Endothelial cell of umbilical vein (primary cell): Measurements from ENCODE around the gene ATP8B3. TPM values are rescaled to one million over a fixed set of nuclear protein-coding genes. Genes with fewer than 3 reads are reported as not detected.

Source experiments
- BruUV-seq: library from RNA; stranded (reverse); fragments of 400-500 nt; replicated peaks from 2 replicates; lab custom pipeline; 2021; lab: Mats Ljungman, UMichigan
- CTCF ChIA-PET: fragments of 300-600, 350-600 bp; sonication (Branson Sonifier 250); formaldehyde crosslinking; loops from one replicate; lab custom pipeline; 2021; ENCODE audit warnings: antibody characterized with exemption, inconsistent platforms; lab: Charles Lee
- POLR2A ChIA-PET: fragments of 300-600, 350-600 bp; sonication (Branson Sonifier 250); formaldehyde crosslinking; loops from one replicate; lab custom pipeline; 2021; ENCODE audit warnings: antibody characterized with exemption, inconsistent platforms; lab: Charles Lee
- DNase-seq: peaks from one replicate; pipeline ENCODE4 v3.0.0-alpha.2; 2011; ENCODE audit warnings: low read depth, low spot score
- FAIRE-seq: peaks from 2 replicates; lab custom pipeline; 2011; peaks lifted over from hg19 to GRCh38; lab: Jason Lieb, UNC
- H2AFZ ChIP-seq: 2 replicates; pipeline ENCODE4 v1.6.0; 2012; ENCODE audit warnings: low read depth, low read length, control low read depth, inconsistent platforms
- H3K27ac ChIP-seq: 2 replicates; pipeline ENCODE4 v1.5.1; 2011; ENCODE audit warnings: low read depth, mild to moderate bottlenecking, control low read depth, low read length, moderate library complexity; ENCODE audit not compliant: insufficient read depth
- H3K27me3 ChIP-seq, 2 experiments: 2 replicates each; pipeline versions ENCODE4 v1.6.0 to v1.6.1; 2011; ENCODE audit warnings: low read length in 2 of 2, mixed read lengths in 1 of 2; ENCODE audit not compliant: control insufficient read depth in 2 of 2, insufficient read depth in 2 of 2
- H3K36me3 ChIP-seq, 2 experiments: 2 replicates in 1 of 2; 3 replicates in 1 of 2; pipeline ENCODE4 v1.5.1; 2011; ENCODE audit warnings: low read length in 2 of 2, mild to moderate bottlenecking in 1 of 2, moderate library complexity in 1 of 2; ENCODE audit not compliant: control insufficient read depth in 2 of 2, insufficient read depth in 2 of 2; ENCODE audit errors: extremely low read depth in 1 of 2
- H3K4me1 ChIP-seq: 3 replicates; pipeline ENCODE4 v1.5.1; 2011; ENCODE audit warnings: mild to moderate bottlenecking, low read length; ENCODE audit not compliant: control insufficient read depth, insufficient read depth; ENCODE audit errors: extremely low read depth
- H3K4me2 ChIP-seq: 2 replicates; pipeline ENCODE4 v1.6.1; 2011; ENCODE audit warnings: low read length, control low read depth, mixed read lengths; ENCODE audit not compliant: insufficient read depth
- H3K4me3 ChIP-seq, 3 experiments: fragments of 200-600 bp in 1 of 3; sonication (generic), shearing (Covaris generic) in 1 of 3; replicated peaks in 1 of 3; 2 replicates each; pipeline ENCODE4 v1.5.1; 2011 to 2016; ENCODE audit warnings: control low read depth in 3 of 3, low read length in 3 of 3, mild to moderate bottlenecking in 2 of 3, inconsistent platforms in 1 of 3, low read depth in 1 of 3, moderate library complexity in 1 of 3; ENCODE audit not compliant: insufficient read depth in 1 of 3
- H3K79me2 ChIP-seq: 2 replicates; pipeline ENCODE4 v1.6.0; 2012; ENCODE audit warnings: low read length, inconsistent platforms; ENCODE audit not compliant: control insufficient read depth, insufficient read depth
- H3K9ac ChIP-seq: replicated peaks from 2 replicates; pipeline ENCODE3; 2011; ENCODE audit warnings: low read length, control low read depth; ENCODE audit not compliant: insufficient read depth; ENCODE audit errors: extremely low read depth
- H3K9me1 ChIP-seq: replicated peaks from 3 replicates; pipeline ENCODE4 v1.6.0; 2011; ENCODE audit warnings: mild to moderate bottlenecking, low read length; ENCODE audit not compliant: control insufficient read depth, insufficient read depth; ENCODE audit errors: extremely low read depth
- H3K9me3 ChIP-seq: replicated peaks from 2 replicates; pipeline ENCODE4 v1.5.1; 2012; ENCODE audit warnings: low read length, inconsistent platforms; ENCODE audit not compliant: control insufficient read depth, insufficient read depth
- H4K20me1 ChIP-seq: replicated peaks from 2 replicates; pipeline ENCODE3; 2011; ENCODE audit warnings: mild to moderate bottlenecking, low read length; ENCODE audit not compliant: control insufficient read depth, insufficient read depth; ENCODE audit errors: extremely low read depth
- EZH2 ChIP-seq: IDR thresholded peaks from 2 replicates; pipeline ENCODE4 v1.6.1; 2012; ENCODE audit warnings: borderline replicate concordance, low read depth, mild to moderate bottlenecking, moderate library complexity, low read length, inconsistent platforms; ENCODE audit not compliant: severe bottlenecking
- FOS ChIP-seq: IDR thresholded peaks from 2 replicates; pipeline ENCODE4 v1.6.1; 2011; ENCODE audit warnings: mild to moderate bottlenecking, low read length, moderate library complexity, borderline replicate concordance; ENCODE audit not compliant: insufficient read depth
- GATA2 ChIP-seq: IDR thresholded peaks from 2 replicates; pipeline ENCODE4 v1.7.0; 2011; ENCODE audit warnings: low read depth, mild to moderate bottlenecking, moderate library complexity, mixed read lengths, low read length; ENCODE audit not compliant: insufficient read length, insufficient read depth
- JUN ChIP-seq: IDR thresholded peaks from 2 replicates; pipeline ENCODE4 v1.6.1; 2011; ENCODE audit warnings: borderline replicate concordance, low read depth; ENCODE audit not compliant: insufficient read length, insufficient read depth
- MYC ChIP-seq: IDR thresholded peaks from one replicate; pipeline ENCODE4 v1.6.1; 2011; ENCODE audit warnings: mild to moderate bottlenecking, low read depth, low read length
- POLR2A ChIP-seq: IDR thresholded peaks from 2 replicates; pipeline ENCODE4 v1.6.1; 2012; ENCODE audit warnings: low read depth, mild to moderate bottlenecking, control low read depth, low read length
- POLR2AphosphoS5 ChIP-seq: IDR thresholded peaks from 2 replicates; pipeline ENCODE4 v1.6.1; 2012; ENCODE audit warnings: low read depth, mild to moderate bottlenecking, control low read depth, low read length, moderate library complexity; ENCODE audit not compliant: insufficient read depth
- dilution Hi-C: fragments of 300-500 bp; cut with MboI; formaldehyde crosslinking; loops from one replicate; pipeline ENCODE4 v1.15.0; 2019; ENCODE audit warnings: low sequenced_read_pairs; ENCODE audit not compliant: extremely low pct_ligation_motif_present
- intact Hi-C: fragments of 100-400 bp; cut with micrococcal nuclease; formaldehyde crosslinking; loops from one replicate; pipeline ENCODE4 v1.10.0; 2022
- polyA plus RNA-seq, 4 experiments: library from polyadenylated mRNA; depleted of rRNA in 3 of 4; stranded (reverse) in 3 of 4; unstranded in 1 of 4; fragments of >200 nt; gene quantifications; 2 replicates each; pipeline versions ENCODE4 v1.2.1 to v1.2.3, GENCODE V29; 2011 to 2012; ENCODE audit warnings: missing spikeins in 1 of 4
- total RNA-seq: library from RNA; stranded (reverse); gene quantifications from 2 replicates; pipeline ENCODE4 v1.2.3, GENCODE V29; 2021
- TF ChIP-seq, protein P1 (sequence below), 2 donors: IDR thresholded peaks; 1 replicate in 1 of 2; 2 replicates in 1 of 2; pipeline ENCODE4 v1.5.1; 2011; ENCODE audit warnings: low read length in 2 of 2, mild to moderate bottlenecking in 2 of 2, moderate library complexity in 2 of 2, control low read depth in 1 of 2, inconsistent platforms in 1 of 2, low read depth in 1 of 2; ENCODE audit not compliant: insufficient read depth in 1 of 2; ENCODE audit errors: extremely low read depth in 1 of 2
- TF ChIP-seq, protein P2 (sequence below): IDR thresholded peaks from 2 replicates; pipeline ENCODE4 v1.6.1; 2011; ENCODE audit not compliant: insufficient read depth, insufficient read length

The ATP8B3 gene
- total and polyA plus RNA-seq, 2 donors (not counting 3 experiments of a cell fraction or from before 2014, with no cell fraction given), result 1.1 to 7.3 TPM

DNA sequence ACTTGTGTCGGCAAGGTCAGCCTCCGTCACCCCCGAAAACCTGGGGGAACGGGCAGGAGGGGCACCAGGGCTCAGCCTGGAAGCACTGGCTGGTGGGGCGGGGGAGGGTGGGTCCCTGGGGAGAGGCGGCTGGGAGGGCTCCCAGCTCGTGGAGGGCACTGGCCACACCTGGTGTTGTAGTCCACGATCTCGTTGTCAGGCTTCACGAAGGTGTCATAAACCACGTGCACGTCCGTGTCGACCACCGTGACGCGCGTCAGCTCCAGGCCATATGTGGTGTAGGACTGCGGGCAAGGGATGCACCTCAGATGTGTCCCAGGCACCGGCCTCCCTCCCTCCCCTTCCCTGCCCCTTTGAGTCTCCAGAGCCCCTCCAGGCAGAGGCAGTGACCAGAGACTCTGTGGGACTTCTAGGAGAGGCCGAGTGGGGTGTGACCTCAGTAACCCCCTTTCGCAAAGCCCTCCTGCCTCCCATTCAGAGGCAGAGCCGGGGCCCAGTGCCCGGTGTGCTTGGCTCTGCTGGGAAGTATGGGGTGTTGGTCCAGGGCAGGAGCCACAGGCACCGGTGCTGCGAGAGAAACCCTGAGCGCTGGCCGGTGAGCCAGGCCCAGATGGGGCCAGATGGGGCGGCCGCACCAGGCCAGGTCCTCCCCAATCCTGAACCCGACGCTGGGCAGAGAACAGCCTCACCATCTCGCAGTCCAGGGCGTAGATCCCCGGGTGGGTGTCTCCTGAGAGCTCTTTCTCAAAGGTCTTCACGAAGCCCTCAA lies 4.6 kb upstream of the ATP8B3 start:
- intact Hi-C loops, result no loop called here
- CTCF ChIA-PET, result interaction anchor here (4.0 kb wide), 1 partner anchor 9 kb away, joined by 24 read pairs; no protein-coding TSS in a partner anchor
- H3K9ac ChIP-seq, result no peak overlapping the region

DNA sequence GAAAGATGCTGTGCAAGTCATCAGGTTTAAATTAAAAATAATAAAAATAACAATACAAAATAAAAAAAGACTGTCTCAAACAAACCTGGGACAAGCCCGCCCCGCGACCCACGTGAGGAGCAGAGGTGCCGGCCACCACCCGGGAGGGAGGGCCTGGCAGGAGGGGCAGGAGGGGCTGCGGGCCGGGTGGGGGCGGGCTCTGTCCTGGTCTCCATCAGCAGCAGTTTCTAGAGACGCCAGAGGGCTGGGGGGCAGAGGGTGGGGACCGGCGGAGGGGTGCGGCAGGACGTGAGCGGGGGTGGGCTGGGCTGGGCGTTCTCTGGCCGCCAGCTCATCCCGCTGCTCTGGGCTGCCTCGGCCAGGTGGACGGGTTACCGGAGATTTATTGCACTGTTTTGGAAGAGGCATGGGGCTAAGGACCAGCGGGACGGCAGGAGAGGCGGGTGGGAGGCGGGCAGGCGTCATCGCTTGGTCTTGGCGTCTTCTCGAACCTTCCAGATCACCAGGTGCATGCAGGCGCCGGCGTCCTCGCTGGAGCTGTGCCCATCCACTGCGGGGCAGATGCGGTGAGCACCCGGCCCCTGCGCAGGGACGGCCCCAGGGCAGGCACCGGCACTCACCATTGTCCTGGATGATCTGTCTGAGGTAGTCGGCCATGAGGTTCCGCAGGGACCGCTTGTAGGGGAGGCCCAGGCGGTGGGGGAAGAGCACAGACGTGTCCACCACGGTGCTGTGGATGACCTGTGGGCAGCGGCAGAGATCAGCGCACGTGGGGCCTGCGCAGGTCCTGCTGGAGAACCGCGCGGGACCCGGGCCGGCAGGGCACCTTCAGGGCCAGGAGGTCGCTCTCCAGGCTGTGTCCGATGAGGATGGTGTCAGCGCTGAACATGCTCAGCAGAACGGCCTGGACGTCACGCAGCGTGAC lies 3.8 kb upstream of the ATP8B3 start:
- DNase-seq (no peak), FAIRE-seq (no peak)
- Histone ChIP-seq H3K4me1 (peaks cover 13% of the 10 kb centered on the region), H3K9me1 (no peaks in the 10 kb centered on the region), H3K9me3 (no peaks in the 10 kb centered on the region), H3K79me2 (no peaks in the 10 kb centered on the region), H2AFZ (no peak overlapping the region), H3K36me3 (peaks cover 3 to 37% of the 10 kb centered on the region in 2 experiments), H3K27ac (no peak overlapping the region), H3K9ac (no peak overlapping the region), H3K27me3 (no peaks in the 10 kb centered on the region), H4K20me1 (no peaks in the 10 kb centered on the region), H3K4me3 (no peak overlapping the region), H3K4me2 (no peak overlapping the region)
- dilution Hi-C loops, result no loop called here
- TF ChIP-seq FOS (no peak), MYC (no peak), JUN (no peak), GATA2 (no peak), POLR2AphosphoS5 (no peak), POLR2A (no peak), EZH2 (no peak)
- TF ChIP-seq, protein P1, sequence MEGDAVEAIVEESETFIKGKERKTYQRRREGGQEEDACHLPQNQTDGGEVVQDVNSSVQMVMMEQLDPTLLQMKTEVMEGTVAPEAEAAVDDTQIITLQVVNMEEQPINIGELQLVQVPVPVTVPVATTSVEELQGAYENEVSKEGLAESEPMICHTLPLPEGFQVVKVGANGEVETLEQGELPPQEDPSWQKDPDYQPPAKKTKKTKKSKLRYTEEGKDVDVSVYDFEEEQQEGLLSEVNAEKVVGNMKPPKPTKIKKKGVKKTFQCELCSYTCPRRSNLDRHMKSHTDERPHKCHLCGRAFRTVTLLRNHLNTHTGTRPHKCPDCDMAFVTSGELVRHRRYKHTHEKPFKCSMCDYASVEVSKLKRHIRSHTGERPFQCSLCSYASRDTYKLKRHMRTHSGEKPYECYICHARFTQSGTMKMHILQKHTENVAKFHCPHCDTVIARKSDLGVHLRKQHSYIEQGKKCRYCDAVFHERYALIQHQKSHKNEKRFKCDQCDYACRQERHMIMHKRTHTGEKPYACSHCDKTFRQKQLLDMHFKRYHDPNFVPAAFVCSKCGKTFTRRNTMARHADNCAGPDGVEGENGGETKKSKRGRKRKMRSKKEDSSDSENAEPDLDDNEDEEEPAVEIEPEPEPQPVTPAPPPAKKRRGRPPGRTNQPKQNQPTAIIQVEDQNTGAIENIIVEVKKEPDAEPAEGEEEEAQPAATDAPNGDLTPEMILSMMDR (IDR thresholded peaks at IDR 0.05; ENCODE audit: extremely low read depth in 1 of 2, insufficient read depth in 1 of 2, low read depth in 1 of 2, low read length in 2 of 2), result no peak
- TF ChIP-seq, protein P2, sequence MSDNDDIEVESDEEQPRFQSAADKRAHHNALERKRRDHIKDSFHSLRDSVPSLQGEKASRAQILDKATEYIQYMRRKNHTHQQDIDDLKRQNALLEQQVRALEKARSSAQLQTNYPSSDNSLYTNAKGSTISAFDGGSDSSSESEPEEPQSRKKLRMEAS, result no peak
- ChIA-PET CTCF (interaction anchor here (4.0 kb wide), 1 partner anchor 10 kb away, joined by 24 read pairs; no protein-coding TSS in a partner anchor), POLR2A (no interaction called here)
- intact Hi-C loops, result no loop called here
- BruUV-seq, result TSS peak; percentile 51

More for the DNA sequence above, 4.6 kb upstream of the ATP8B3 start:
- Histone ChIP-seq H3K79me2 (no peaks in the 10 kb centered on the region), H3K4me2 (no peak overlapping the region), H3K4me3 (no peak overlapping the region), H3K27me3 (no peaks in the 10 kb centered on the region), H3K9me3 (no peaks in the 10 kb centered on the region), H3K36me3 (peaks cover 3 to 41% of the 10 kb centered on the region in 2 experiments), H2AFZ (no peak overlapping the region), H3K27ac (no peak overlapping the region), H3K4me1 (peaks cover 11% of the 10 kb centered on the region), H3K9me1 (no peaks in the 10 kb centered on the region), H4K20me1 (no peaks in the 10 kb centered on the region)
- FAIRE-seq, result no peak
- DNase-seq, result no peak
- BruUV-seq, result no TSS peak
- TF ChIP-seq EZH2, result no peak
- POLR2A ChIA-PET, result no interaction called here
- dilution Hi-C loops, result no loop called here
